SU-DHL-6 (cell line): ENCODE data around the gene C17orf114.

Experiments
- EZH2phosphoT487 ChIP-seq: fragments of 200-600 bp; sonication (generic), shearing (Covaris generic); conservative IDR thresholded peaks from 2 replicates; pipeline ENCODE4 v1.6.1; 2018; ENCODE audit warnings: mild to moderate bottlenecking, antibody characterized with exemption, low read length, moderate library complexity, mixed read lengths
- TF ChIP-seq, protein P1 (sequence below): fragments of 200-600 bp; sonication (generic); IDR thresholded peaks from one replicate; pipeline ENCODE4 v1.5.1; 2017; ENCODE audit warnings: antibody characterized with exemption, mild to moderate bottlenecking, low read length, moderate library complexity; ENCODE audit not compliant: insufficient read depth, poor library complexity, severe bottlenecking

DNA sequence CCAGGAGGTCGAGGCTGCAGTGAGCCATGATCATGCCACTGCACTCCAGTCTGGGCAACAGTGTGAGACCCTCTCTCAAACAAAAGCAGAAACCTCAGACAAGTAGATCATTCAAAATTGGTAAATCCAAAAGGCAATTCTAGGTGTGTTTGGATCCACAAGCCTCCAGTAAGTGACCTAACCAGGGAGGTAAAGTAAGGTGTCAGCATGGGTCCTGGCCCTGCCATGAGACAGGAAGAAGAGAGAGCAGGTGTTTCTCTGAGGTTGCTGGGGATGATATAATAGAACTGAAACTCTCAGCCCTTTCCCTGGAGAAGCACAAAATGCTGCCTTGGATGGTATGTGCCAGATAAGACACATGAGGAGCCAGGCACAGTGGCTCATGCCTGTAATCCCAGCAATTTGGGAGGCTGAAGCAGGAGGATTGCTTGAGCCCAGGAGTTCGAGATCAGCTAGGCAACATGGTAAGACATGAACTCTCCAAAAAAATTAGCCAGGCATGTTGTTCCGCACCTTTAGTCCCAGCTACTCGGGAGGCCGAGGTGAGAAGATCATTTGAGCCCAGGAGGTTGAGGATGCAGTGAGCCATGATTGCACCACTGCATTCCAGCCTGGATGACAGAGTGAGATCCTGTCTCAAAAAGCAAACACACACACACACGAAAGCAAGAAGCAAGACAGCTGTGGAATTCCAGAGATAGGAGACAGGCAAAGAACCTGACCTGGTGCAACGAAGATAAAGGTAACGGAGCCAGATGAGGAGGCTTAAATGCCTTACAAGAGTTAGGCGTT, 24.0 kb downstream of the C17orf114 start:
- TF ChIP-seq, protein P1, sequence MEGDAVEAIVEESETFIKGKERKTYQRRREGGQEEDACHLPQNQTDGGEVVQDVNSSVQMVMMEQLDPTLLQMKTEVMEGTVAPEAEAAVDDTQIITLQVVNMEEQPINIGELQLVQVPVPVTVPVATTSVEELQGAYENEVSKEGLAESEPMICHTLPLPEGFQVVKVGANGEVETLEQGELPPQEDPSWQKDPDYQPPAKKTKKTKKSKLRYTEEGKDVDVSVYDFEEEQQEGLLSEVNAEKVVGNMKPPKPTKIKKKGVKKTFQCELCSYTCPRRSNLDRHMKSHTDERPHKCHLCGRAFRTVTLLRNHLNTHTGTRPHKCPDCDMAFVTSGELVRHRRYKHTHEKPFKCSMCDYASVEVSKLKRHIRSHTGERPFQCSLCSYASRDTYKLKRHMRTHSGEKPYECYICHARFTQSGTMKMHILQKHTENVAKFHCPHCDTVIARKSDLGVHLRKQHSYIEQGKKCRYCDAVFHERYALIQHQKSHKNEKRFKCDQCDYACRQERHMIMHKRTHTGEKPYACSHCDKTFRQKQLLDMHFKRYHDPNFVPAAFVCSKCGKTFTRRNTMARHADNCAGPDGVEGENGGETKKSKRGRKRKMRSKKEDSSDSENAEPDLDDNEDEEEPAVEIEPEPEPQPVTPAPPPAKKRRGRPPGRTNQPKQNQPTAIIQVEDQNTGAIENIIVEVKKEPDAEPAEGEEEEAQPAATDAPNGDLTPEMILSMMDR = no peak
- TF ChIP-seq EZH2phosphoT487 = no peak
